Trophoblast cell (in vitro differentiated cells and primary cell): ENCODE data around the gene GLRX2.

Source experiments
- DNase-seq, 2 donors: peaks; one replicate each; pipeline ENCODE4 v3.0.0-alpha.2; 2016
- H2AFZ ChIP-seq: 2 replicates; pipeline ENCODE4 v1.6.1; 2013; ENCODE audit warnings: low read length, moderate library complexity, mild to moderate bottlenecking; ENCODE audit not compliant: insufficient read depth, poor library complexity
- H2AK5ac ChIP-seq: 2 replicates; pipeline ENCODE4 v1.6.1; 2013; ENCODE audit warnings: mild to moderate bottlenecking, low read length
- H2BK120ac ChIP-seq: 2 replicates; pipeline ENCODE4 v1.6.1; 2013; ENCODE audit warnings: low read length, mild to moderate bottlenecking, moderate library complexity; ENCODE audit not compliant: insufficient read depth, poor library complexity
- H2BK12ac ChIP-seq: 2 replicates; pipeline ENCODE4 v1.6.1; 2013; ENCODE audit warnings: mild to moderate bottlenecking, low read length, moderate library complexity
- H2BK5ac ChIP-seq: 2 replicates; pipeline ENCODE4 v1.6.1; 2013; ENCODE audit warnings: low read length, low read depth, moderate library complexity, mild to moderate bottlenecking; ENCODE audit not compliant: poor library complexity
- H3K14ac ChIP-seq: 2 replicates; pipeline ENCODE4 v1.6.1; 2013; ENCODE audit warnings: mild to moderate bottlenecking, low read length
- H3K18ac ChIP-seq: 2 replicates; pipeline ENCODE4 v1.6.1; 2013; ENCODE audit warnings: mild to moderate bottlenecking, low read length
- H3K23ac ChIP-seq: 2 replicates; pipeline ENCODE4 v1.6.1; 2013; ENCODE audit warnings: low read length
- H3K27ac ChIP-seq: 2 replicates; pipeline ENCODE4 v1.5.1; 2013; ENCODE audit warnings: low read depth, mild to moderate bottlenecking, inconsistent platforms, low read length, moderate library complexity
- H3K27me3 ChIP-seq: 2 replicates; pipeline ENCODE4 v1.6.1; 2013; ENCODE audit warnings: inconsistent platforms, mild to moderate bottlenecking, low read length, moderate library complexity; ENCODE audit not compliant: insufficient read depth
- H3K36me3 ChIP-seq, 2 experiments: 1 replicate in 1 of 2; 2 replicates in 1 of 2; pipeline ENCODE4 v1.6.1; 2013; ENCODE audit warnings: low read length in 2 of 2, mild to moderate bottlenecking in 2 of 2, moderate library complexity in 1 of 2; ENCODE audit not compliant: insufficient read depth in 2 of 2, control insufficient read depth in 1 of 2
- H3K4ac ChIP-seq: 2 replicates; pipeline ENCODE4 v1.6.1; 2013; ENCODE audit warnings: low read depth, mild to moderate bottlenecking, low read length, moderate library complexity
- H3K4me1 ChIP-seq, 2 experiments: 1 replicate in 1 of 2; 2 replicates in 1 of 2; pipeline ENCODE4 v1.6.1; 2013; ENCODE audit warnings: low read length in 2 of 2, mild to moderate bottlenecking in 2 of 2, moderate library complexity in 1 of 2; ENCODE audit not compliant: insufficient read depth in 2 of 2, control insufficient read depth in 1 of 2
- H3K4me2 ChIP-seq: 2 replicates; pipeline ENCODE4 v1.6.1; 2013; ENCODE audit warnings: inconsistent platforms, mild to moderate bottlenecking, low read length, moderate library complexity
- H3K4me3 ChIP-seq: 2 replicates; pipeline ENCODE4 v1.5.1; 2013; ENCODE audit warnings: mild to moderate bottlenecking, low read depth, low read length, inconsistent platforms
- H3K79me1 ChIP-seq: one replicate; pipeline ENCODE4 v1.6.1; 2013; ENCODE audit warnings: low read length
- H3K79me2 ChIP-seq: 2 replicates; pipeline ENCODE4 v1.6.1; 2013; ENCODE audit warnings: low read length, mild to moderate bottlenecking; ENCODE audit not compliant: control insufficient read depth, insufficient read depth, poor library complexity
- H3K9ac ChIP-seq: 2 replicates; pipeline ENCODE4 v1.6.1; 2013; ENCODE audit warnings: mild to moderate bottlenecking, low read length
- H3K9me3 ChIP-seq: 2 replicates; pipeline ENCODE4 v1.6.1; 2013; ENCODE audit warnings: low read depth, mild to moderate bottlenecking, control low read depth, inconsistent platforms, low read length; ENCODE audit not compliant: insufficient read depth
- H4K12ac ChIP-seq: 2 replicates; pipeline ENCODE4 v1.6.1; 2013; ENCODE audit warnings: low read depth, mild to moderate bottlenecking, low read length, moderate library complexity
- H4K8ac ChIP-seq: 2 replicates; pipeline ENCODE4 v1.6.1; 2013; ENCODE audit warnings: low read depth, mild to moderate bottlenecking, low read length, moderate library complexity
- H4K91ac ChIP-seq: one replicate; pipeline ENCODE4 v1.6.1; 2013; ENCODE audit warnings: low read depth, mild to moderate bottlenecking, low read length, moderate library complexity
- WGBS: extraction: QIAGEN DNeasy Blood & Tissue Kit; methylation state at CpG from one replicate; pipeline ENCODE4 v1.1.7; 2013; ENCODE audit warnings: missing lambda C conversion rate; ENCODE audit not compliant: insufficient read length, insufficient coverage; ENCODE audit errors: extremely low coverage; 5-methylcytosine and 5-hydroxymethylcytosine counted together

Gene GLRX2

GRCh38 chr1:193060406-193060805 lies 44.8 kb downstream of the GLRX2 start:
- peak overlapping the region; percentile 70 for H3K4me2 ChIP-seq
- no peak overlapping the region for H3K23ac ChIP-seq
- H3K79me1 ChIP-seq = peaks cover 9% of the 10 kb centered on the region
- no peak overlapping the region for H2BK5ac ChIP-seq
- H3K36me3 ChIP-seq = no peaks in the 10 kb centered on the region
- no peak overlapping the region for H2BK120ac ChIP-seq
- H3K14ac ChIP-seq = no peak overlapping the region
- H3K9ac ChIP-seq = peak overlapping the region; percentile 54
- H3K27ac ChIP-seq = no peak overlapping the region
- H4K91ac ChIP-seq = no peak overlapping the region
- H3K4me1 ChIP-seq = peaks cover 0 to 1% of the 10 kb centered on the region in 2 experiments
- H4K8ac ChIP-seq = no peak overlapping the region
- no peaks in the 10 kb centered on the region for H3K9me3 ChIP-seq
- no peak overlapping the region for H4K12ac ChIP-seq
- H2AFZ ChIP-seq = no peak overlapping the region
- H3K18ac ChIP-seq = no peak overlapping the region
- peaks cover 12% of the 10 kb centered on the region for H3K79me2 ChIP-seq
- H2AK5ac ChIP-seq = no peak overlapping the region
- H3K27me3 ChIP-seq = no peaks in the 10 kb centered on the region
- no peak for DNase-seq
- no peak overlapping the region for H2BK12ac ChIP-seq
- WGBS = no CpG with 5 or more reads among the region's 4 CpGs
- H3K4me3 ChIP-seq = no peak overlapping the region
- no peak overlapping the region for H3K4ac ChIP-seq

GRCh38 chr1:193060115-193060403 lies 45.2 kb downstream of the GLRX2 start:
- Histone ChIP-seq H3K4me1 (peaks cover 0 to 1% of the 10 kb centered on the region in 2 experiments), H3K9me3 (no peaks in the 10 kb centered on the region), H3K27ac (peak overlapping the region; percentile 94)

GRCh38 chr1:193059282-193060114 lies 45.7 kb downstream of the GLRX2 start, which contains the start of the genes RO60 and UCHL5:
Gene RO60, plus strand, starts transcription at chr1:193059612. Its CDS starts 9,443 bp downstream, at chr1:193069055.
Gene UCHL5, minus strand, starts transcription at chr1:193059360. Its CDS starts 100 bp downstream, at chr1:193059260.
- peak within 1 kb of the TSS; percentile 84 for H4K91ac ChIP-seq
- no peaks in the 10 kb centered on the region for H3K9me3 ChIP-seq
- peak within 1 kb of the TSS; percentile 95 for H4K8ac ChIP-seq
- H3K4me2 ChIP-seq = peak within 1 kb of the TSS; percentile 80
- peak within 1 kb of the TSS; percentile 85 for H2BK5ac ChIP-seq
- H2BK12ac ChIP-seq = no peak within 1 kb of the TSS
- peak; percentile 99 for DNase-seq
- H3K4me3 ChIP-seq = peak within 1 kb of the TSS; percentile 96
- H2BK120ac ChIP-seq = peak within 1 kb of the TSS; percentile 73
- peaks cover 9% of the 10 kb centered on the region for H3K79me1 ChIP-seq
- peak within 1 kb of the TSS; percentile 34 for H2AFZ ChIP-seq
- no peaks in the 10 kb centered on the region for H3K27me3 ChIP-seq
- H3K4ac ChIP-seq = peak within 1 kb of the TSS; percentile 66
- H3K36me3 ChIP-seq = no peaks in the 10 kb centered on the region
- peak within 1 kb of the TSS; percentile 50 for H4K12ac ChIP-seq
- H3K27ac ChIP-seq = peak within 1 kb of the TSS; percentile 94
- peak within 1 kb of the TSS; percentile 96 for H3K14ac ChIP-seq
- no CpG with 5 or more reads among the region's 74 CpGs for WGBS
- H3K4me1 ChIP-seq = peaks cover 0 to 1% of the 10 kb centered on the region in 2 experiments
- peak within 1 kb of the TSS; percentile 28 for H2AK5ac ChIP-seq
- no peak within 1 kb of the TSS for H3K23ac ChIP-seq
- H3K18ac ChIP-seq = peak within 1 kb of the TSS; percentile 93
- peaks cover 12% of the 10 kb centered on the region for H3K79me2 ChIP-seq
- peak within 1 kb of the TSS; percentile 99 for H3K9ac ChIP-seq

More at GRCh38 chr1:193060115-193060403, 45.2 kb downstream of the GLRX2 start:
- Histone ChIP-seq H3K4ac (peak overlapping the region; percentile 66), H3K18ac (no peak overlapping the region), H3K27me3 (no peaks in the 10 kb centered on the region), H4K12ac (no peak overlapping the region), H3K23ac (no peak overlapping the region), H2AFZ (peak overlapping the region; percentile 34), H4K91ac (peak overlapping the region; percentile 84), H3K36me3 (no peaks in the 10 kb centered on the region), H3K79me2 (peaks cover 12% of the 10 kb centered on the region), H2BK12ac (no peak overlapping the region), H2BK120ac (no peak overlapping the region), H2AK5ac (no peak overlapping the region), H3K4me3 (peak overlapping the region; percentile 96), H3K79me1 (peaks cover 9% of the 10 kb centered on the region), H2BK5ac (no peak overlapping the region), H4K8ac (peak overlapping the region; percentile 95), H3K14ac (no peak overlapping the region), H3K9ac (peak overlapping the region; percentile 39), H3K4me2 (peak overlapping the region; percentile 70)
- no peak for DNase-seq
- no CpG with 5 or more reads among the region's 9 CpGs for WGBS

- Histone ChIP-seq H2BK5ac (peak overlapping the region; percentile 4), H3K27ac (peak overlapping the region; percentile 94), H2AK5ac (peak overlapping the region; percentile 28), H3K79me2 (peaks cover 12% of the 10 kb centered on the region), H4K91ac (peak overlapping the region; percentile 68), H3K4me2 (peak overlapping the region; percentile 80), H3K4ac (peak overlapping the region; percentile 50), H3K18ac (peak overlapping the region; percentile 25), H3K79me1 (peaks cover 9% of the 10 kb centered on the region), H3K4me1 (peaks cover 0 to 1% of the 10 kb centered on the region in 2 experiments), H2BK120ac (no peak overlapping the region), H3K9me3 (no peaks in the 10 kb centered on the region), H2BK12ac (no peak overlapping the region), H3K23ac (no peak overlapping the region), H2AFZ (peak overlapping the region; percentile 23), H4K8ac (peak overlapping the region; percentile 80), H3K14ac (peak overlapping the region; percentile 54), H3K27me3 (no peaks in the 10 kb centered on the region), H4K12ac (peak overlapping the region; percentile 20), H3K4me3 (peak overlapping the region; percentile 86), H3K36me3 (no peaks in the 10 kb centered on the region), H3K9ac (peak overlapping the region; percentile 88)
- peak; percentile 18 to 59 for DNase-seq
- WGBS = no CpG with 5 or more reads among the region's 37 CpGs
Observed at GRCh38 chr1:193058529-193059281, 46.5 kb downstream of the GLRX2 start.
